IPS-18c (cell line): Measurements from ENCODE around the gene HOXB5.

Source experiments
- H3K4me3 ChIP-seq: 2 replicates; pipeline ENCODE4 v1.7.0; 2013; ENCODE audit warnings: low read depth, mild to moderate bottlenecking, low read length, moderate library complexity; ENCODE audit not compliant: insufficient read depth
- H3K9me3 ChIP-seq: one replicate; pipeline ENCODE4 v1.6.1; 2013; ENCODE audit warnings: mild to moderate bottlenecking, low read length, moderate library complexity; ENCODE audit not compliant: control insufficient read depth, insufficient read depth

The HOXB5 gene

GRCh38 chr17:48588528-48588927 lies 5.1 kb downstream of the HOXB5 start:
- H3K9me3 ChIP-seq, result peaks cover 2% of the 10 kb centered on the region
- H3K4me3 ChIP-seq, result no peak overlapping the region

- Histone ChIP-seq H3K9me3 (peaks cover 2% of the 10 kb centered on the region), H3K4me3 (no peak overlapping the region)
Measured at GRCh38 chr17:48588074-48588415, 5.5 kb downstream of the HOXB5 start.

GRCh38 chr17:48587276-48588073 lies 6.1 kb downstream of the HOXB5 start:
- Histone ChIP-seq H3K9me3 (peaks cover 2% of the 10 kb centered on the region), H3K4me3 (no peak overlapping the region)

GRCh38 chr17:48586355-48587258 lies 7.0 kb downstream of the HOXB5 start:
- H3K4me3 ChIP-seq, result no peak overlapping the region
- H3K9me3 ChIP-seq, result peaks cover 2% of the 10 kb centered on the region

- no peak overlapping the region for H3K4me3 ChIP-seq
- peaks cover under 1% of the 10 kb centered on the region for H3K9me3 ChIP-seq
Measured at GRCh38 chr17:48584223-48584741, 9.3 kb downstream of the HOXB5 start.

- Histone ChIP-seq H3K4me3 (no peak overlapping the region), H3K9me3 (no peaks in the 10 kb centered on the region)
Measured at GRCh38 chr17:48583708-48584222, 9.8 kb downstream of the HOXB5 start.

- no peaks in the 10 kb centered on the region for H3K9me3 ChIP-seq
- no peak overlapping the region for H3K4me3 ChIP-seq
Measured at GRCh38 chr17:48582750-48583069, 10.9 kb downstream of the HOXB5 start.

- no peaks in the 10 kb centered on the region for H3K9me3 ChIP-seq
- no peak overlapping the region for H3K4me3 ChIP-seq
Measured at GRCh38 chr17:48579760-48580554, 13.6 kb downstream of the HOXB5 start.

GRCh38 chr17:48579471-48579759 lies 14.2 kb downstream of the HOXB5 start:
- Histone ChIP-seq H3K4me3 (no peak overlapping the region), H3K9me3 (no peaks in the 10 kb centered on the region)

GRCh38 chr17:48578616-48579470 lies 14.7 kb downstream of the HOXB5 start:
- Histone ChIP-seq H3K4me3 (no peak overlapping the region; the same call in 1 of the 2 replicates), H3K9me3 (no peaks in the 10 kb centered on the region)

- H3K4me3 ChIP-seq, result no peak within 1 kb of the TSS; the same call in 1 of the 2 replicates
- no peaks in the 10 kb centered on the region for H3K9me3 ChIP-seq
Measured at GRCh38 chr17:48577946-48578615, 15.5 kb downstream of the HOXB5 start, which contains the start of gene HOXB4. HOXB4 (minus strand) TSS chr17:48578350; CDS start chr17:48578319, 31 bp downstream.

- no peak overlapping the region for H3K4me3 ChIP-seq
- no peaks in the 10 kb centered on the region for H3K9me3 ChIP-seq
Measured at GRCh38 chr17:48577330-48577945, 16.1 kb downstream of the HOXB5 start.

- Histone ChIP-seq H3K9me3 (no peaks in the 10 kb centered on the region), H3K4me3 (no peak overlapping the region)
Measured at GRCh38 chr17:48576479-48577309, 16.9 kb downstream of the HOXB5 start.

- H3K4me3 ChIP-seq, result no peak overlapping the region
- H3K9me3 ChIP-seq, result no peaks in the 10 kb centered on the region
Measured at GRCh38 chr17:48575673-48576478, 17.7 kb downstream of the HOXB5 start.
